ENCODE data around the gene ERVK3-1. TPM values are rescaled to one million over a fixed set of nuclear protein-coding genes. Genes with fewer than 3 reads are reported as not detected.
"Not testable (repeated sequence)": the region's sequence is repeated elsewhere in the genome, so short reads cannot be mapped to it uniquely, and the experiment has no call there.

Gene ERVK3-1
- total RNA-seq, 4 donors from 2014 or later = 32.9 to 53.0 (median 38.0) TPM

- no peaks in the 10 kb centered on the region for H3K9me3 ChIP-seq
- H3K4me1 ChIP-seq = peaks cover 12 to 33% (median 25%) of the 10 kb centered on the region in 4 donors
- WGBS = 91% methylated on average over 4 of the region's 4 CpGs
- H3K27ac ChIP-seq (replicated peaks in 1 of 4) = no peak overlapping the region
- no peak overlapping the region for H3K4me3 ChIP-seq
- intact Hi-C loops (cut with DNase I) = no loop called here
- DNase-seq (ENCODE audit: extremely low spot score) = no peak
- no peak for TF ChIP-seq POLR2A (IDR thresholded peaks at IDR 0.05; ENCODE audit: low read depth)
- H3K36me3 ChIP-seq = peaks cover 16 to 57% (median 41%) of the 10 kb centered on the region in 4 donors
- H3K27me3 ChIP-seq = no peaks in the 10 kb centered on the region
These were observed 2.6 kb downstream of the ERVK3-1 start for GRCh38 chr19:58307736-58308135.

- H3K9me3 ChIP-seq; intact Hi-C loops (cut with DNase I); H3K4me3 ChIP-seq; DNase-seq (ENCODE audit: extremely low spot score); H3K27me3 ChIP-seq; H3K27ac ChIP-seq (replicated peaks in 1 of 4): not testable (repeated sequence)
- WGBS = 51% methylated on average over 13 of the region's 13 CpGs
- peak; percentile 38 to 60 (median 58) for TF ChIP-seq CTCF (IDR thresholded peaks at IDR 0.05)
- peak in 1 of 2 donors; percentile 21 for TF ChIP-seq POLR2AphosphoS5 (IDR thresholded peaks at IDR 0.05)
- Histone ChIP-seq H3K36me3 (peaks cover 35 to 86% (median 71%) of the 10 kb centered on the region in 4 donors), H3K4me1 (peaks cover 8 to 27% (median 15%) of the 10 kb centered on the region in 4 donors)
These were observed 5.5 kb downstream of the ERVK3-1 start for GRCh38 chr19:58310685-58311084.

GRCh38 chr19:58311345-58311865 is 6.2 kb downstream of the ERVK3-1 start:
- TF ChIP-seq POLR2AphosphoS5 (IDR thresholded peaks at IDR 0.05) = no peak
- no peak for TF ChIP-seq EP300 (IDR thresholded peaks at IDR 0.05)
- TF ChIP-seq POLR2A (IDR thresholded peaks at IDR 0.05; ENCODE audit: low read depth) = no peak
- TF ChIP-seq CTCF (IDR thresholded peaks at IDR 0.05) = no peak
- 83% methylated on average over 7 of the region's 7 CpGs for WGBS
- no peaks in the 10 kb centered on the region for H3K9me3 ChIP-seq
- DNase-seq (ENCODE audit: extremely low spot score) = no peak
- intact Hi-C loops (cut with DNase I) = no loop called here
- H3K4me1 ChIP-seq = peaks cover 2 to 19% (median 8%) of the 10 kb centered on the region in 4 donors
- no peaks in the 10 kb centered on the region for H3K27me3 ChIP-seq
- peaks cover 35 to 91% (median 76%) of the 10 kb centered on the region in 4 donors for H3K36me3 ChIP-seq
- H3K4me3 ChIP-seq = no peak overlapping the region
- H3K27ac ChIP-seq (replicated peaks in 1 of 4) = no peak overlapping the region

- peaks cover 30 to 68% (median 62%) of the 10 kb centered on the region in 4 donors for H3K36me3 ChIP-seq
- H3K27me3 ChIP-seq = no peaks in the 10 kb centered on the region
- WGBS = 100% methylated on average over 2 of the region's 2 CpGs
- H3K9me3 ChIP-seq = no peaks in the 10 kb centered on the region
- DNase-seq (ENCODE audit: extremely low spot score) = no peak
- intact Hi-C loops (cut with DNase I) = no loop called here
- H3K4me3 ChIP-seq = no peak overlapping the region
- TF ChIP-seq CTCF (IDR thresholded peaks at IDR 0.05) = no peak
- TF ChIP-seq POLR2A (IDR thresholded peaks at IDR 0.05; ENCODE audit: low read depth) = no peak
- no peak for TF ChIP-seq POLR2AphosphoS5 (IDR thresholded peaks at IDR 0.05)
- TF ChIP-seq EP300 (IDR thresholded peaks at IDR 0.05) = no peak
- peaks cover 0 to under 1% (median 0%) of the 10 kb centered on the region in 4 donors for H3K4me1 ChIP-seq
- H3K27ac ChIP-seq (replicated peaks in 1 of 4) = no peak overlapping the region
These were observed 10.4 kb downstream of the ERVK3-1 start for GRCh38 chr19:58315580-58315979.

- TF ChIP-seq POLR2AphosphoS5 (IDR thresholded peaks at IDR 0.05) (no peak), POLR2A (IDR thresholded peaks at IDR 0.05; ENCODE audit: low read depth) (no peak), EP300 (IDR thresholded peaks at IDR 0.05) (no peak), CTCF (IDR thresholded peaks at IDR 0.05) (no peak)
- Histone ChIP-seq H3K4me1 (no peaks in the 10 kb centered on the region), H3K27me3 (no peaks in the 10 kb centered on the region), H3K9me3 (no peaks in the 10 kb centered on the region), H3K27ac (replicated peaks in 1 of 4) (no peak overlapping the region), H3K36me3 (peaks cover 20 to 64% (median 47%) of the 10 kb centered on the region in 4 donors), H3K4me3 (no peak overlapping the region)
- DNase-seq (ENCODE audit: extremely low spot score) = no peak
- intact Hi-C loops (cut with DNase I) = no loop called here
- WGBS = 51% methylated on average over 7 of the region's 7 CpGs
These were observed 12.4 kb downstream of the ERVK3-1 start for GRCh38 chr19:58317476-58318072.

Data from esophagus muscularis mucosa (tissue), 4 donors.